NCI-H524 treated with DMSO at 0.1 percent for 48 hours (cell line): ENCODE data around the gene ZNF717.
"Not testable (repeated sequence)": the region's sequence is repeated elsewhere in the genome, so short reads cannot be mapped to it uniquely, and the experiment has no call there.

Source experiments
- DNase-seq: peaks from one replicate; lab custom pipeline; 2025; lab: John Stamatoyannopoulos, UW

ZNF717 gene

DNA sequence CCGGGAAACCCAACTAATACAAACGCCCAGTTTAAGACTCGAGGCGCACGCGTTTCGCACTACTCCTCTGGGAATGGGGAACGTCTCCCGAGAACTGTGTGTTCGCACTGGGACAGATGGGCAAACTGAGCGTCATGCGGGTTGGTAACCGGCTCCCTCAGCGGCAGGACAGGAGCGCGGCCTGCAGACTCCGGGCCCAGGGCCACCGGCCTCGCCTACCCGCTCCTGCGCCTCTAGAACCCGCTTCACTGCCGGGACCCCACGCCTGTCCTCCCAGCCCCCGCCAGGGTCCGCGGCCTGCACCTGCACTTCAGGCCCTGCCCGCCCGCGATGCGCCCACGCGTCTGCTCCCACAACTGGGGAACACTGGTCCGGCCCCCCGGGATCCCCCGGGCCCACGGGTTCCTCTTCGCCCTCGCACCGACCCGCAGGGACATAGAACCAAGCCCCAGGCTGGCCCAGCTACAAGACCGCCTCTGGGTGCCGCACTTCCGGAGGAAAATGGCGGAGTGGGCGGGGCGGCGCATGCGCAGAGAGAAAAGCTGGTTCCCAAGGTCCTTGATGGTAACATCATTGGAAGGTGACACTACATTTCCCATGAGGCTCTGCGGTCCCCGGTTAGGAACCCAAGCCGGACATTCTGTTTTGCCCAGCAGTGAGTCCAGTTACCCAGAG is at the start of gene ZNF717:
ZNF717 (minus strand) TSS at position 469 of the 675 bp plus-strand sequence. CDS start 2,187 bp downstream, outside the sequence.
- peak; percentile 66 for DNase-seq

DNA sequence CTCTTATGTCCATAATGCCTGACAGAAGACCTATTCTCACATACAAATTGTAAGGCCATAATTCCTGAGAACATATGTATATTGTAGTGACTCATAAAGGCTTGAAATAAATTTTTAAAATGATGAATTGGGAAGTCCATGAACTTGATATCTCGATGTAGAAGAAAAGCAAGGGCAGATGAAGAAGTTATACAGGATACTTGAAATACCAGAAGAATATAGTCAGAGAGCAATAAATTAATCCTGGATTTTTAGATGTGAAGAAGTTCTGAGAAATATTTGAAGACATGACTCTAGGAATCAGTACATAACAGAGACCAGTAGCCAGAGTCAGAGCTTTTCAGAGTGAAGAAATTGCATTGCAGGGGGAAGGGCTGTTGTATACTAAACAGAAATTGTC is 45.7 kb upstream of the ZNF717 start:
- not testable (repeated sequence) for DNase-seq

DNA sequence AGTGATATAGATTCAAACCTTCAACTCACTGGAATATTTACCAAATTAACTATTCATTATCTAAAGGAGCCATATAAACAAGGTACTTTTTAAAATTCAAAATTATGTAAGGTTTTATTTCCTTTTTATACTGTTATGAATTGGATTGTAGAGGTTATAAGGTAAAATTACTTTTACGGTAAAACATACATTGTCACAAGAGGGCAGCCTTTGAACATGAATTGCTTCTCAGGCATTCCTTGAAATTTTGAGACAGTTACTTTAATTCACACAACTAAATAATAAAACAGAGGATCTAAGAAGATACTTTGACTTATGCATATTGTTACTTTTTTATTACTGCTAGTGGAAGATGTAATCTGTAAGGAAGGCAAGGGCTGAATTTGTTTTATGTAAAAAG is 32.7 kb upstream of the ZNF717 start:
- DNase-seq, result not testable (repeated sequence)

DNA sequence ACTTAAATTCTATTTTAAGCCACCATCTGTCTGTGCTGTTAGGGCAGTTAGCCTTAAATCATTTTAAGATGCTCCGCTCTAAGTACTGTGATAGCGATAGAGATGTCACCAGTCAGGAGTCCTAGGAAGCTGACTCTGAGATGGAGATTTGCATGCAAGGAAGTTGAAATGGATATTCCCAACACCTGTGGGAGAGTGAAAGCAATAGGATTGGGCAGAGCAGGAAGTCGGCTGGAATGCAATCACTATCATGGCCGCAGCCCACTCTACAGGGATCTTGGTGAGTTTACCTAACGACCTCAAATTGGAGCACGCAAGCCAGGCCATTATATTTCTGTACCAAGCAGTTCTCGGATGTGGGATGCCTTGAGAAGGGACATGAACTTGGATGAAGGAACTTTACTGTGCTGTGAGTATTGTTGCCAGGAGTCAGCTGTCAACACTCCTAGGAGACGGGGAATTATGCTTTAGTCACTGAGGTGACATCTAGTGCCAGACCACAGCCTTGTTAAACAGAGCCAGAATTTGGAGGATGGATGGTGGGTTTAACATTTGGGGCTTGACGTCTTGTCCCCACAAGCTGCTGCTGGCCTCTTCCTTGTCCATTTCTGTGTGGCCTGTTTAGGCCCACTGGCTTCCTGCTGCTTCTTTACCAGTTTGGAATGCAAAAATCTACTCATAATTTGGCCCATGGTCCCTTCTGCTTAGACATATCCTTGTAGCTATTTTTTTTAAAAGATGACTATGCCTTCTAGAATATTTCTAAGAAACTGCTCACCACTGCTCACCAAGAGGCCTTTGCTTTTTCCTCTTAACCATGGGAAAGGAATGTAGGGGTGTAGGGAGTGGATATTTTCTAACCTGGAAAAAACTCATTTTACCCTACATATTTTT is 31.2 kb upstream of the ZNF717 start:
- peak; percentile 41 for DNase-seq

DNA sequence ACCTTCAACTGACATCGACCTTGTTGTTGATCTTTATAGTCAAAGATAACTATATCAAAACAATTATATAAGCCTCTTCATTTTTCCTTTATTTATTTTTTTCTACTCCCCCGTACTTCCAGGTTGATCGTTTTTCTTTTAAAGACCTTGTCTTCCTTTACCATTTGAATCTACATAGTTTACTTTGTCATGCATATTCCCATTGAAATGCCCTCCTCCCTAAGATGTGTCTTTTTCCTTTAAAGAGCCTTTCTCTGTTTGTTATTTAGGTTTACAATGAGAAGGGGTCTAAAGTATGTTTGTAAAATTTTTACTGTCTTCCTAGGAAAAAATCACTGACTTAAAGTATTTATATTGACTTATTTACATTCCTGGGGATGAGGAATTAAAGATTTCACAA is 29.4 kb upstream of the ZNF717 start:
- no peak for DNase-seq

DNA sequence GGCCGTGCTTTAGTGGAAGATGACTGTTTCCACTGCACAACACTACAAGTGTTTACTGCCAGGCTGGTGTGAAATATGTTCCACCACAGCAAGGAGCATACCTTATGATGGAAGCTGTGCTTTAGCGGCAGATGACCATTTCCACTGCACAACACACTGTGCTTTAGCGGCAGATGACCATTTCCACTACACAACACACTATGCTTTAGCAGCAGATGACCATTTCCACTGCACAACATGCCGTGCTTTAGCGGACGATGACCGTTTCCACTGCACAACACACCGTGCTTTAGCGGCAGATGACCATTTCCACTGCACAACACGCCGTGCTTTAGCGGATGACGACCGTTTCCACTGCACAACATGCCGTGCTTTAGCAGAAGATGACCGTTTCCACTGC is 2.8 kb downstream of the ZNF717 start:
- DNase-seq, result no peak

DNA sequence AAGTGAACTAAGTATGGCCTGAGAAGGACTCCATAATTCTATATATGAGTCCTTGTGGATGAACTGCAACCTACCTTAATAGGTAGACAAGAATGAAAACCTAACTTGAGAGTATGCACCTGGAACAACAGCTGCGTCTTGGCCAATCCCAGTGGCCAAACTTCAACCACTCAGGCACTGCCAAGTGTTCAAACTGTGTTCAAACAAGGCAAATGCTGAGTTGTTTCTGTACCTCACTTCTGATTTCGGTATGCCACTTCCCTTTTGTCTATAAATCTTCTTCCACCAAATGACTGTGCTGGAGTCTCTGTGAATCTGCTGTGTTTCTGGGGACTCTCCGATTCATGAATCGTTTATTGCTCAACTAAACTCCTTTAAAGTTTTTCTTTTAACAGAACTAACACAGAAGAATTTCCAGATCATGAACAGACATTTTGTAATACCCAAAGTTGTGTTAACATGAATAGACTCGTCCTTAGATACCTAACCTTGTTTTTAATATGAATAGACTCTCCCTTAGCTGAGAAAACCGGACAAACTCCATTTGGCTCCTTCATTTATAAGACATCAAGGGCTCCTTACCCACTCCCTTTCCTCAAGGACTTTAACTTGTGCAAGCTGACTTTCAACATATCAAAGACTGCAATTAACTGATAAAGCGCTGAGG is 4.1 kb downstream of the ZNF717 start:
- DNase-seq, result no peak

DNA sequence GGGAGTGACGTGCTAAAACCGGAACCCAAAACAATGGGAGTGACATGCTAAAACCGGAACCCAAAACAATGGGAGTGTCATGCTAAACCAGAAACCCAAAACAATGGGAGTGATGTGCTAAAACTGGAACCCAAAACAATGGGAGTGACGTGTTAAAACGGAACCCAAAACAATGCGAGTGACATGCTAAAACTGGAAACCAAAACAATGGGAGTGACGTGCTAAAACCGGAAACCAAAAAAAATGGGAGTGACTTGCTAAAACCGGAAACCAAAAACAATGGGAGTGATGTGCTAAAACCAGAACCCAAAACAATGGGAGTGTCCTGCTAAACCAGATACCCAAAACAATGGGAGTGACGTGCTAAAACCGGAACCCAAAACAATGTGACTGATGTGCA is 7.6 kb downstream of the ZNF717 start:
- not testable (repeated sequence) for DNase-seq

DNA sequence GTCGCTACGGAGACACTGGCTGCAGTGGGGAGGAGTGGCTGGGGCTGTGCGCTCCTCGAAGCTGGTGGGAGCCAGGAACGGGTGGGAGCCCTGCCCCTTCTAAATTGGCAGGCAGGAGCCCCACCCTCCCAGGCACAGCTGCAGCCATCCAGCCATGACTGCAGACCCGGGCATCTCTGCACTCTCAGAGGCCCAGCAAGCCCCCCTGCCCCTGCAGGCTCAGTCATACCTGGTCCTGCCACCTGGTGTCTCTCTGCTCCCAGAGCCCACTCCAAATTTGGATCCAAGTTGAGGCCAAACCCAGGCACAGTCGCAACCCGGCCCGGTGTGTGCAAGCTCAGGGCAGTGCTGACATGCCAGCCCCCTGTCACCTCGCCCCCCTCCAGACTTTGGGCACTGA is 13.7 kb downstream of the ZNF717 start:
- not testable (repeated sequence) for DNase-seq

DNA sequence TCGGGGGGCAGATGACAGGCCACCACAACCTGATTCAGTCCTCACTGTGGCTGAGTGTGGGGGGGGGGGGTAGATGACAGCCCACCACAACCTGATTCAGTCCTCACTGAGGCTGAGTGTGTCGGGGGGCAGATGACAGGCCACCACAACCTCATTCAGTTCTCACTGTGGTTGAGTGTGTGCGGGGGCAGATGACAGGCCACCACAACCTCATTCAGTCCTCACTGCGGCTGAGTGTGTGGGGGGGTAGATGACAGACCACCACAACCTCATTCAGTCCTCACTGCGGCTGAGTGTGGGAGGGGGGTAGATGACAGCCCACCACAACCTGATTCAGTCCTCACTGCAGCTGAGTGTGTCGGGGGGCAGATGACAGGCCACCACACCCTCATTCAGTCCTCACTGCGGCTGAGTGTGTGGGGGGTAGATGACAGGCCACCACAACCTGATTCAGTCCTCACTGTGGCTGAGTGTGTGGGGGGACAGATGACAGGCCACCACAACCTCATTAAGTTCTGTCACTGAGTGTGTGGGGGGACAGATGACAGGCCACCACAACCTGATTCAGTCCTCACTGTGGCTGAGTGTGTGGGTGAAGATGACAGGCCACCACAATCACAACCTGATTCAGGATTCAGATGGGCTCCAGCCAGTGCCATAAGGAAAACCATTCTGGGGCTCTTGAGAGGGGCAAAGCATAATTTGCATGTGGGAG is 16.9 kb downstream of the ZNF717 start:
- DNase-seq, result no peak

DNA sequence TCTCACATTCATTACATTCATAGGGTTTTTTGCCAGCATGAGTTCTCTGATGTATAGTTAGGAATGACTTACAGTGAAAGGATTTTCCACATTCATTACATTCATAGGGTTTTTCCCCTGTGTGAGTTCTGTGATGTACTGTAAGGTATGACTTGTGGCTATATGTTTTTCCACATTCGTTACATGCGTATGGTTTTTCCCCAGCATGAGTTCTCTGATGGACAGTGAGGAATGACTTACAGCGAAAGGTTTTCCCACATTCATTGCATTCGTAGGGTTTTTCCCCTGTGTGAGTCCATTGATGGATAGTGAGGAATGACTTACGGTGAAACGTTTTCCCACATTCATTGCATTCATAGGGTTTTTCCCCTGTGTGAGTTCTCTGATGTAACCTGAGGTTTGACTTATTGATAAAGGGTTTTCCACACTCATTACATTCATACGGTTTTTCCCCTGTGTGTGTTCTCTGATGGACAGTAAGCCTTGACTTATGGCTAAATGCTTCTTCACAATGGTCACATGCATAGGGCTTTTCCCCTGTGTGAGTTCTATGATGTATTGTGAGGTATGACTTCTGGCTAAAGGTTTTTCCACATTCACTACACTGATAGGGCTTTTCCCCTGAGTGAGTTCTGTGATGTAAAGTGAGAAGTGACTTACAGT is 47.4 kb downstream of the ZNF717 start:
- DNase-seq, result no peak

DNA sequence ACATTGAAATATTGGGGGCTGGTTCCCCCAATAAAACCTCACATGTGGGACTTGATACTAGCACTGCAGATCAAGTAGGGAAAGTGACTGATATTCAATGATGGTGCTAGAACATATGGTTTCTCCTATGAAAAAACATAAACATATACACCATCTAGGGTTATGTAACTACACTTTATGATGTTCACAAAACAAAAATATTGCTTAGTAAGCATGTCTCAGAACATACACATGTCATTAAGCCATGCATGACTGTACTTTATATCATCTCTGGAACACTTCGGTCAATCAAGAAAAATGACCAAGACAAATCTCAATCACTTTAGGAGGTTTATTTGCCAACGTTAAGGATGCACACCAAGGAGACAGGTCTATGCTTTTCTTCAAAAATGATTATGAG is 57.4 kb downstream of the ZNF717 start:
- DNase-seq, result no peak

DNA sequence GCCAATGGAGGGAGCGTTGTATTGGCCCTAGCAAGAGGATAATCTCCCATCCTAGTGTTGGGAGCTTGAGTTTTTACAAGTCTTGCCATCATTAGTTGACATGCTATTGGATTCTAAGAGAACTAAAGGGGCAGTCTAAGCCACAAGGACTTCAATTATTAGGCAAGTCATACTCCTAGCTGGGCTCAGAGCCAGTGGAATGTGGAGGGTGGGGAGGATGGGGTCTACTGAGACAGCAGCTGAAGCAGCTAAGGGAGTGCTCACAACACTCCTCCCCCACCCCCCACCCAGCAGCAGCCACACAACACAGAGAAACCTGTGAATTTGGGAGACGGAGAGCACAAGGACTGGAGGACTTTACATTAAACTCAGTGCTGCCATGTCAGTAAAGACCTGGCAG is 93.3 kb downstream of the ZNF717 start:
- DNase-seq, result no peak

DNA sequence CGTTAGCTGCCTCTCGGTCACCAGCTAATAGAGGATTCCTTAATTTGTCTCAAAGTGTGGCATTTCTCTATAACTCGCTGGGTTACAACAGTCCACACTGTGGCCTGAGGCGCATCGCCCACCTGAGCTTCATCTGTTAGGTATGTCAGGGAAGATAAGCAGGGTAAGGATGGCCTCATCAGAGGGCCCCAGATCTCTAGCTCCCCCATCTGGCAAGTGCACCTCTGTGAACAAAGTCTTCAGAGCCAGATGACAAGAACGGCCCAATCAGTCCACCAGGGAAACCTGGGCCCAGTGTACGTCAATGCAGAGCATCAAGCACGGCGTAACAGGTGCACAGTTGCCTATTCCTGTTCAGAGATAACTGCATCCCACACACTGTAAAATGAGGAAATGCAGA is 98.0 kb downstream of the ZNF717 start:
- no peak for DNase-seq
